Natural killer cell (primary cell): ENCODE data around the gene ZMAT2. TPM values are rescaled to one million over a fixed set of nuclear protein-coding genes. Genes with fewer than 3 reads are reported as not detected.
"Not testable (repeated sequence)": the region's sequence is repeated elsewhere in the genome, so short reads cannot be mapped to it uniquely, and the experiment has no call there.

Source experiments
- ATAC-seq, 3 donors: fragments of 150-1000 bp in 2 of 3; fragments of 200-7000 bp in 1 of 3; cut with Tn5 transposase; 1 replicate in 1 of 3; 2 replicates in 2 of 3; pipeline ENCODE4 v1.10.0; 2021; ENCODE audit warnings: mild to moderate bottlenecking in 2 of 3, moderate library complexity in 2 of 3
- DNase-seq, 2 donors: peaks; one replicate each; pipeline versions ENCODE4 v3.0.0 to v3.0.0-alpha.2; 2013 to 2021; ENCODE audit warnings: mixed read lengths in 1 of 2
- H3K27ac ChIP-seq: one replicate; pipeline ENCODE4 v1.5.1; 2013; ENCODE audit warnings: mild to moderate bottlenecking, low read length
- H3K27me3 ChIP-seq: one replicate; pipeline ENCODE4 v1.6.1; 2013; ENCODE audit warnings: low read length; ENCODE audit not compliant: control insufficient read depth, insufficient read depth
- H3K36me3 ChIP-seq: one replicate; pipeline ENCODE4 v1.6.1; 2013; ENCODE audit warnings: low read length; ENCODE audit not compliant: control insufficient read depth, insufficient read depth
- H3K4me1 ChIP-seq: one replicate; pipeline ENCODE4 v1.6.1; 2013; ENCODE audit warnings: low read length; ENCODE audit not compliant: control insufficient read depth, insufficient read depth
- H3K4me3 ChIP-seq: one replicate; pipeline ENCODE4 v1.5.1; 2013; ENCODE audit warnings: low read length
- H3K9me3 ChIP-seq: one replicate; pipeline ENCODE4 v1.6.1; 2013; ENCODE audit warnings: low read length; ENCODE audit not compliant: control insufficient read depth, insufficient read depth
- H3K27ac Mint-ChIP-seq, 2 donors: one replicate each; pipeline ENCODE4 v1.8.0; 2022; ENCODE audit warnings: mild to moderate bottlenecking in 2 of 2, mixed read lengths in 2 of 2, moderate library complexity in 1 of 2
- H3K27me3 Mint-ChIP-seq, 2 donors: one replicate each; pipeline ENCODE4 v1.8.0; 2022; ENCODE audit warnings: low read depth in 2 of 2, mixed read lengths in 2 of 2
- H3K36me3 Mint-ChIP-seq: one replicate; pipeline ENCODE4 v1.8.0; 2022; ENCODE audit warnings: mixed read lengths
- H3K4me1 Mint-ChIP-seq, 2 donors: one replicate each; pipeline ENCODE4 v1.8.0; 2022; ENCODE audit warnings: mixed read lengths in 2 of 2
- H3K4me3 Mint-ChIP-seq: one replicate; pipeline ENCODE4 v1.8.0; 2022; ENCODE audit warnings: mild to moderate bottlenecking, moderate library complexity, mixed read lengths
- H3K9me3 Mint-ChIP-seq, 2 donors: one replicate each; pipeline ENCODE4 v1.8.0; 2022; ENCODE audit warnings: mixed read lengths in 2 of 2
- CTCF ChIP-seq: fragments of 200-600 bp; IDR thresholded peaks from one replicate; pipeline ENCODE4 v1.8.0; 2022; ENCODE audit warnings: antibody characterized with exemption
- WGBS: methylation state at CpG from one replicate; pipeline ENCODE4 v1.1.7; 2013; ENCODE audit warnings: missing lambda C conversion rate; ENCODE audit not compliant: insufficient coverage; 5-methylcytosine and 5-hydroxymethylcytosine counted together
- intact Hi-C: fragments of 100-400 bp; cut with micrococcal nuclease; formaldehyde crosslinking; loops from one replicate; pipeline ENCODE4 v1.14.2; 2022
- total RNA-seq, 4 donors: library from RNA; stranded (reverse); fragments of 120-200 nt in 1 of 4; gene quantifications; one replicate each; pipeline versions ENCODE4 v1.2.3 to v1.2.4, GENCODE V29; 2013 to 2022

Gene ZMAT2
- total RNA-seq, 3 donors from 2014 or later (not counting 1 experiment from before 2014, with no cell fraction given), result 47.0 to 50.4 (median 49.5) TPM

GRCh38 chr5:140713562-140714094 is 13.4 kb downstream of the ZMAT2 start:
- no peak overlapping the region for H3K4me3 ChIP-seq
- no peaks in the 10 kb centered on the region for H3K27me3 ChIP-seq
- DNase-seq (no peak), ATAC-seq (no peak)
- H3K27ac ChIP-seq, result no peak overlapping the region
- no peaks in the 10 kb centered on the region for H3K36me3 ChIP-seq
- Mint-ChIP-seq H3K27ac (peak overlapping the region in 1 of 2 donors; percentile 55), H3K4me1 (peaks cover 13 to 26% of the 10 kb centered on the region in 2 donors), H3K27me3 (peaks cover 6 to 10% of the 10 kb centered on the region in 2 donors), H3K4me3 (no peak overlapping the region), H3K9me3 (no peaks in the 10 kb centered on the region), H3K36me3 (peaks cover 10% of the 10 kb centered on the region)
- intact Hi-C loops, result no loop called here
- TF ChIP-seq CTCF, result no peak
- peaks cover 9% of the 10 kb centered on the region for H3K4me1 ChIP-seq
- WGBS, result 91% methylated on average over 1 of the region's 1 CpG
- H3K9me3 ChIP-seq, result no peaks in the 10 kb centered on the region

GRCh38 chr5:140716238-140716637 is 16.0 kb downstream of the ZMAT2 start:
- H3K27me3 ChIP-seq, H3K27ac ChIP-seq, ATAC-seq, H3K36me3 ChIP-seq, intact Hi-C loops, H3K4me3 Mint-ChIP-seq, H3K4me1 ChIP-seq, H3K4me3 ChIP-seq, DNase-seq, H3K27ac Mint-ChIP-seq, H3K9me3 Mint-ChIP-seq, H3K36me3 Mint-ChIP-seq, H3K9me3 ChIP-seq: not testable (repeated sequence)
- peaks cover 12 to 17% of the 10 kb centered on the region in 2 donors for H3K4me1 Mint-ChIP-seq
- 98% methylated on average over 2 of the region's 2 CpGs for whole genome bisulfite sequencing
- peaks cover 3 to 11% of the 10 kb centered on the region in 2 donors for H3K27me3 Mint-ChIP-seq

- Histone ChIP-seq H3K4me3 (no peak overlapping the region), H3K36me3 (no peaks in the 10 kb centered on the region), H3K4me1 (no peaks in the 10 kb centered on the region), H3K9me3 (no peaks in the 10 kb centered on the region), H3K27me3 (peaks cover 2% of the 10 kb centered on the region), H3K27ac (no peak overlapping the region)
- intact Hi-C loops, result no loop called here
- Mint-ChIP-seq H3K4me3 (peak overlapping the region; percentile 65), H3K4me1 (peaks cover 8% of the 10 kb centered on the region in 2 donors), H3K36me3 (no peaks in the 10 kb centered on the region), H3K9me3 (no peaks in the 10 kb centered on the region), H3K27me3 (peaks cover 12 to 13% of the 10 kb centered on the region in 2 donors), H3K27ac (peak overlapping the region in 1 of 2 donors; percentile 74)
- DNase-seq, result no peak
- WGBS, result 78% methylated on average over 7 of the region's 7 CpGs
- no peak for TF ChIP-seq CTCF
- ATAC-seq, result no peak
These were observed 18.0 kb downstream of the ZMAT2 start for GRCh38 chr5:140718266-140718592.

- peaks cover 11 to 12% of the 10 kb centered on the region in 2 donors for H3K4me1 Mint-ChIP-seq
- H3K4me3 ChIP-seq, H3K9me3 ChIP-seq, H3K4me3 Mint-ChIP-seq, ATAC-seq, H3K36me3 ChIP-seq, H3K4me1 ChIP-seq, H3K36me3 Mint-ChIP-seq, H3K27me3 ChIP-seq, H3K27ac ChIP-seq, H3K27ac Mint-ChIP-seq, H3K9me3 Mint-ChIP-seq, DNase-seq: not testable (repeated sequence)
- WGBS, result 55% methylated on average over 6 of the region's 6 CpGs
- intact Hi-C loops, result loop anchor here (1.0 kb wide), 1 partner anchor 347 kb away; no protein-coding TSS in a partner anchor
- H3K27me3 Mint-ChIP-seq, result peaks cover 19 to 22% of the 10 kb centered on the region in 2 donors
These were observed 20.5 kb downstream of the ZMAT2 start for GRCh38 chr5:140720738-140721137.

- H3K27ac Mint-ChIP-seq, H3K9me3 ChIP-seq, H3K36me3 Mint-ChIP-seq, H3K27me3 ChIP-seq, ATAC-seq, H3K9me3 Mint-ChIP-seq, H3K4me3 Mint-ChIP-seq, intact Hi-C loops, H3K27ac ChIP-seq, DNase-seq, H3K4me1 ChIP-seq, H3K4me3 ChIP-seq, H3K36me3 ChIP-seq: not testable (repeated sequence)
- Mint-ChIP-seq H3K27me3 (peaks cover 22 to 23% of the 10 kb centered on the region in 2 donors), H3K4me1 (peaks cover 17% of the 10 kb centered on the region in 2 donors)
- WGBS, result 84% methylated on average over 5 of the region's 5 CpGs
These were observed 21.1 kb downstream of the ZMAT2 start for GRCh38 chr5:140721395-140721794.
